ENCODE measurements around the gene AKR1E2.

AKR1E2 gene

DNA sequence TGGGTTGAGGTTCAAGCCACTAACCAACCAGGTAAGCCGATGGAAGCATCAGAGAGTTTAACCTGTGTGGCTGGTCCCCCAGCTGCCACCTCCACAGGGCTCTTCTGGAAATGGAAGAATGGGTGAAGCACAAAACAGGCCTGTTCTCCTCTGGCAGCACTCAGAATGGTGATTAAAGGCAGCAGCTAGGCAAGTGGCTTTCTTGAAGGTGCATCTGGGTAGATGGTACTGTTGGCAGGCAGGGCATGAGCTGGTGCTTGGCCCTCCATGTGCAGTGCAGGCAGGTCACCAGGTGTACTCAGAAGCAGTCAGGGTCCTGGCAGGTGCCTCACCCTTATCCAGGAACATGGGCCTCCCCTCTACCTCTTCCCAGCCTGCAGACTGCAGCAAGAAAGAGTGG is 11.5 kb downstream of the AKR1E2 start:
- Histone ChIP-seq H2AFZ (ENCODE audit: low read depth, low read length) (no peak overlapping the region), H3K4me3 (ENCODE audit: low read length) (no peak overlapping the region), H3K4me1 (ENCODE audit: insufficient read depth, low read length) (no peaks in the 10 kb centered on the region), H3K9me3 (ENCODE audit: low read length) (no peaks in the 10 kb centered on the region), H3K36me3 (ENCODE audit: insufficient read depth, low read length) (no peaks in the 10 kb centered on the region), H3K27me3 (ENCODE audit: insufficient read depth, low read length) (peaks cover 3% of the 10 kb centered on the region)

DNA sequence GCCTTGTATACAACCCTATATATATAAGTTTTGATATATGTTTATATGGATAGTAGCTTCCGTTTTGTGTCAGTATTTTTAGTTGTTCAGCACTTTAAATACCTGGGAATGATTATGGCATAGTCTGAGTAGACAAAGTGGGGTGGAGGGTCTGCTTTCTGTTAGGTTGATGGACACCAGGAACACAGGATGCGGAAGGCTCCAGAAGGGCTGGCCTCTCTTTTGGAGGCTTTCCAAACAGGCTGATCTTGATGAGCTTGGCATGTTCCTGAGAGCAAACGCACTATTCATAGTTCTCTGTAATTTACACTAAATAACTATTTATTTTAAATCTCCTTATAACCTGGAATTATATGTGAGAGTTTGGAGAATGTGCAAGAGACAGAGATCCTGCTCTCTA is 12.7 kb downstream of the AKR1E2 start:
- Histone ChIP-seq H3K4me3 (ENCODE audit: low read length) (no peak overlapping the region), H3K36me3 (ENCODE audit: insufficient read depth, low read length) (no peaks in the 10 kb centered on the region), H3K4me1 (ENCODE audit: insufficient read depth, low read length) (no peaks in the 10 kb centered on the region), H3K27me3 (ENCODE audit: insufficient read depth, low read length) (peaks cover 3% of the 10 kb centered on the region), H2AFZ (ENCODE audit: low read depth, low read length) (no peak overlapping the region), H3K9me3 (ENCODE audit: low read length) (no peaks in the 10 kb centered on the region)

DNA sequence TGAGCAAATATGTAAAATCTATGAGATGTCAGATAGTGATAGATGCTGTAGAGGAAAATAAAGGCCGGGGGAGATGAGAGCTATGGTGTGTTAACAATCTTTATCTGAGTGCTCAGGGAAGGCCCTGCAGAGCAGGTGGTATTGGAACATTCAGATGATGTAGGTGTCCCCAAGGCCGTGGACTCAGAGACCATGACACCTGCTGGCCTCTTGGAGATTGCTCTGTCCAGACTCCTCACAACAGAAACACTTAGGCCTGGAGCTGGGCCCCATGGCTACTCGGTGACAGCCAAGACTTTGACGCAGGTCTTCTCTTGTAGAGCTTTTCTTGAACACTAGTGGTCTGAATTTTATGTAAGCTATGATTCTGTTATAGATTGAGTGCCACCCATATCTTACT is 13.3 kb downstream of the AKR1E2 start:
- Histone ChIP-seq H3K4me1 (ENCODE audit: insufficient read depth, low read length) (no peaks in the 10 kb centered on the region), H2AFZ (ENCODE audit: low read depth, low read length) (no peak overlapping the region), H3K36me3 (ENCODE audit: insufficient read depth, low read length) (no peaks in the 10 kb centered on the region), H3K9me3 (ENCODE audit: low read length) (no peaks in the 10 kb centered on the region), H3K27me3 (ENCODE audit: insufficient read depth, low read length) (peaks cover 3% of the 10 kb centered on the region), H3K4me3 (ENCODE audit: low read length) (no peak overlapping the region)

DNA sequence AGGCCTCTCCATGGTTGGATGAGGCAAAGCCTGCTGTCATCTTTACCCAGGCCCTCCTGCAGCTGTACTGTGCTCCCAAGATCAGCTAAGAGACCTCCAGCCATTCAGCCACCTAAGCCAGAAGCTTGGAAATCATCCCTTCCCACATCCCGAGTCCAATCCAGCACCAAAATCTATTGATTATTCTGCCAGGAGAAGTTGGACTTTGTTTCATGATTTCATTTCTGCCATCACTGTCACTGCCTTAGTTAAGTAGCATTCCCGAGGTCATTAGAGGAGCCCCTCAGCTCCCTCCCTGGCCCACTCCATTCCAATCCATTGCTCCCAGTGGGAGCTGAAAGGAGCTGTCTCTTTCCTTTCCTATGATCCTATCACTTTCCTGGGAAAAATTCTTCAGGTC is 14.1 kb downstream of the AKR1E2 start:
- Histone ChIP-seq H3K4me3 (ENCODE audit: low read length) (no peak overlapping the region), H2AFZ (ENCODE audit: low read depth, low read length) (no peak overlapping the region), H3K27me3 (ENCODE audit: insufficient read depth, low read length) (peaks cover 3% of the 10 kb centered on the region), H3K36me3 (ENCODE audit: insufficient read depth, low read length) (no peaks in the 10 kb centered on the region), H3K4me1 (ENCODE audit: insufficient read depth, low read length) (no peaks in the 10 kb centered on the region), H3K9me3 (ENCODE audit: low read length) (no peaks in the 10 kb centered on the region)

DNA sequence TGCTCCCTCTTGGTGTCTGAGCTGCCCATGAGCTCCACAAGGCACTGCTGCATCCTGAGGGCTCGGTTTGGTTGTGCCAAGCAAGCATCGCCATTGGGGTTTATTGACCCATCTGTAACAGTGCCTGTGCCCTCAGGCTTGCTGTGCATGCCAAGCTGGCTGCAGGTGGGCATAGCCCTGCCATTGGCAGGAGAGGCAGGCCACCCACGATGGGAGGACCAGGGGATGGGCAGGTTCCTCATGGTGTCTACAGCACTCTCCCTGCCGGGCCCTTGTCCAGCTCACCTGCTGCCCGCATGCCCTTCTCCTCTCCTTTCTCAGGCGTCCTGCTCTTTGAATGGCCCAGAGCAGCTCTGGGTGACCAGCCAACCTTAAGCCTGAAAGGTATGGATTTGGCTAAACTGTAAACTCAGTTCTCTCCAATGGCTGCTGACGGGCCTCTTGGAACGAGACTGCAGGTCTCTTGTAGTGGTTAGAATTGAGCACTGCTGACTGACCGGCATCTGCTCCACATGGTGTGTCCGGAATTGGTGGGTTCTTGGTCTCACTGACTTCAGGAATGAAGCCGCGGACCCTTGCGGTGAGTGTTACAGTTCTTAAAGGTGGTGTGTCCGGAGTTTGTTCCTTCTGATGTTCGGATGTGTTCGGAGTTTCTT is 17.6 kb downstream of the AKR1E2 start:
- Histone ChIP-seq H2AFZ (ENCODE audit: low read depth, low read length) (no peak overlapping the region), H3K27me3 (ENCODE audit: insufficient read depth, low read length) (peaks cover 3% of the 10 kb centered on the region), H3K4me3 (ENCODE audit: low read length) (no peak overlapping the region), H3K4me1 (ENCODE audit: insufficient read depth, low read length) (no peaks in the 10 kb centered on the region), H3K36me3 (ENCODE audit: insufficient read depth, low read length) (no peaks in the 10 kb centered on the region), H3K9me3 (ENCODE audit: low read length) (no peaks in the 10 kb centered on the region)

DNA sequence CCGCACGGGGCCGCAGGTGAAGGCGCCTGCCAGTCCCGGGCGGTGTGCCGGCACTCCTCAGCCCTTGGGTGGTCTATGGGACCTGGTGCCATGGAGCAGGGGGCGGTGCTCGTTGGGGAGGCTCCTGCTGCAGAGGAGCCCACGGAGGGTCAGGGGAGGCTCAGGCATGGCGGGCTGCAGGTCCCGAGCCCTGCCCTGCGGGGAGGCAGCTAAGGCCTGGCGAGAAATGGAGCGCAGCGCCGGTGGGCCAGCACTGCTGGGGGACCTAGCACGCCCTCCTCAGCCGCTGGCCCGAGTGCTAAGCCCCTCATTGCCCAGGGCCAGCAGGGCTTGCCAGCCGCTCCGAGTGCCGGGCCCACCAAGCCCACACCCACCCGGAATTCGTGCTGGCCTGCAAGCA is 18.9 kb downstream of the AKR1E2 start:
- peaks cover 3% of the 10 kb centered on the region for H3K4me1 ChIP-seq (ENCODE audit: insufficient read depth, low read length)
- H3K4me3 ChIP-seq (ENCODE audit: low read length), result no peak overlapping the region
- H3K36me3 ChIP-seq (ENCODE audit: insufficient read depth, low read length), result no peaks in the 10 kb centered on the region
- H2AFZ ChIP-seq (ENCODE audit: low read depth, low read length), result no peak overlapping the region
- no peaks in the 10 kb centered on the region for H3K9me3 ChIP-seq (ENCODE audit: low read length)
- no peaks in the 10 kb centered on the region for H3K27me3 ChIP-seq (ENCODE audit: insufficient read depth, low read length)

DNA sequence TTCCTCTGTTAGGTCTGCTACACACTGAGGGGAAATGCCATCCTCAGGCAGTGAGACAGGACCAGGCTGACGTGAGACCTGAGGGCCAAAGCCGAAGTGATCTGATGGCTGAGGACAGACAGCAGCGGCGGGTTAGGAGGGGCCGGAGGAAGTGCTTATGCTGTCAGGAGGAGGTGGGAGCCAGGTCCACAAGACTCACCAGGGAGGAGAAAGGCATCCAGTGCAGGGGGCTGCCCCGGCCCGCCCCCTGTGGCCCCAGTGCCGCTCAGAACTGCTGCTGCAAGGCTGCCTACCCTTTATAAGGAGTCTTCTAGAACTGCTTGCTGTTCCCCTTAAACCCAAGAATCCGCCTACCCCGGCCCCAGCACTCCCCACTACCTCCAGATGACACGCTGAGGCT is 19.8 kb downstream of the AKR1E2 start:
- no peak overlapping the region for H2AFZ ChIP-seq (ENCODE audit: low read depth, low read length)
- no peaks in the 10 kb centered on the region for H3K9me3 ChIP-seq (ENCODE audit: low read length)
- no peaks in the 10 kb centered on the region for H3K27me3 ChIP-seq (ENCODE audit: insufficient read depth, low read length)
- peaks cover 6% of the 10 kb centered on the region for H3K4me1 ChIP-seq (ENCODE audit: insufficient read depth, low read length)
- no peak overlapping the region for H3K4me3 ChIP-seq (ENCODE audit: low read length)
- no peaks in the 10 kb centered on the region for H3K36me3 ChIP-seq (ENCODE audit: insufficient read depth, low read length)

DNA sequence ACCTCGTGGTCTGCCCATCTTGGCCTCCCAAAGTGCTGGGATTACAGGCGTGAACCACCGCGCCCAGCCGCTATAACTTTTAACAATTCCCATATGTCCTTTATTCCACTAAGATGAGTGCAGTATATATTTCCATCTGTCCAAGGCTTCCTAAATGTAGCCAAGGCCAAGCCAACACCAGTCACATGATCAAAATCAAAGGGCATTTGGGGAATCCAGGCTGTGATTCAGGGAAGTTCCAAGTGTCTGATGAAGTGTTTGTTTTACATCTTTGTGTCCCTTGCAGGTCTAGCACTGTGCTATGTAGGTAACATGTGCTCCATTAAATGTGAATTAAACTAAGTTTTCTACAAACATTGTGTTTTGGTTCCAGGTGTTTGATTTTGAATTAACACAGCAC is 20.8 kb downstream of the AKR1E2 start:
- no peaks in the 10 kb centered on the region for H3K9me3 ChIP-seq (ENCODE audit: low read length)
- H3K4me1 ChIP-seq (ENCODE audit: insufficient read depth, low read length), result peaks cover 6% of the 10 kb centered on the region
- no peak overlapping the region for H3K4me3 ChIP-seq (ENCODE audit: low read length)
- H3K36me3 ChIP-seq (ENCODE audit: insufficient read depth, low read length), result no peaks in the 10 kb centered on the region
- no peaks in the 10 kb centered on the region for H3K27me3 ChIP-seq (ENCODE audit: insufficient read depth, low read length)
- H2AFZ ChIP-seq (ENCODE audit: low read depth, low read length), result no peak overlapping the region

DNA sequence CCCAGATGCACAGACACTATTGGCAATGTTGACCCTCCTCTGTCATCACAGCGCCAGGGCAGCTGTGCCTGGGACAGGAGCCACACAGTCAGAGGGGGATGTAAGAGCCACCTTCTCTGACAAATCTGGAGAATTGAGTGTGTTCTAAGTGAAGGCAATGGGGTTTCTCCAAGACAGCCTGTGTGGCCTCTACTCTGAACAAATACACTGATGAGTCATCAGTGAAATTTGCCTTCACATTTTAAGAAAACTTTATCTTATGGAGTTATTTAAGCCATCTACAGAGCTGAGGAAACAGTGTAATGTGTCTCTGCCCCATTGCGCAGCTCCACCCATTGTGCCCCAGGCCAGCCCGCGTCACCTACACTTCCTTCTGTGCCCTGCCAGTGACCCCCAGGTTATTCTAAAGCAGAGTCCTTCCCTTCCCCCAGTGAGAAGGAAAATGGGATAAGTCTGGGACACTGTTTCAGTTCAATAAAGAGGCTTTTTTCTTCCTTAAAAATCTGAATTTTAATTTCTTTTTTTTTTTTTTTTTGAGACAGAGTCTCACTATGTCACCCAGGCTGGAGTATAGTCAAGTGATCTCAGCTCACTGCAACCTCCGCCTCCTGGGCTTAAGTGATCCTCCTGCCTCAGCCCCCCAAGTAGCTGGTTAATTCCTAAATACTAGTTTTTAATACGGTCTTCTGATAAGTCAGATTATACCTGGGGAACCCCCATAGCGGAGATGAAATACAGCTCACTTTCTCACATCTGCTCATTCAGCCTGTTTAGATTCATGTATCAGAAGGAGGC is 21.8 kb downstream of the AKR1E2 start:
- H3K36me3 ChIP-seq (ENCODE audit: insufficient read depth, low read length), result no peaks in the 10 kb centered on the region
- H3K27me3 ChIP-seq (ENCODE audit: insufficient read depth, low read length), result no peaks in the 10 kb centered on the region
- H3K4me3 ChIP-seq (ENCODE audit: low read length), result no peak overlapping the region
- peaks cover 6% of the 10 kb centered on the region for H3K4me1 ChIP-seq (ENCODE audit: insufficient read depth, low read length)
- no peak overlapping the region for H2AFZ ChIP-seq (ENCODE audit: low read depth, low read length)
- no peaks in the 10 kb centered on the region for H3K9me3 ChIP-seq (ENCODE audit: low read length)

DNA sequence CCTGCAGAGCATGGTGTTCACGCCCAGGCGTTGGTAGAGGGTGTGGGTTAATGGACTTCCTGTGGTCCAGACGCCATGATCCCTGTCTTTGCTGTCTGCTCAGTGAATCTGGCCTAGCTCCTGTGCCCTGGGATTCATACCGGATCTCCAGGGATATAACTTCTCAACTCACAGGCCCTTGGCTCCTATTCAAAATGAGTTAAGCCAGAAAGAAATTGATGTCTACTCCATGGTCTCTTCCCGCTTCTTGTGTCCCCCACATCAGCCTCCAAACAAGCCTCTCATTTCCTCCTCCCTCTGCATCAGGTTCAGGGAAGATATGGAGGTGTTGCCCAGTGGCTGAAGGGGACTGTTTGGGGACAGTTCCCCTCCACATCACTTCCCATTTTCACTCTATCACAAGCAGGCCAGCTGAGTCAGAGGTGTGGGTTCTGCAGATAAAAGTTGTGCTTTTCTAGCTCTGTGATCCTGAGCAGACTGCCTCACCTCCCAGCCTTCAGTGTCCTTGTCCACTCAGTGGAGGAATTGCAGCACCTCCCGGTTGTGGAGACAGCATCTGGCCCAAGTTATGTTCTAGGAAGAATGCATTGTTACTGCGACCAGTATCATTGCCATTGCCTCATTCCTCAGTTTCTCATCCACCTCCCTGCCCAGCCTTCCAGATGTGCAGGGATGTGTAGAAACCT is 22.5 kb downstream of the AKR1E2 start:
- no peak overlapping the region for H2AFZ ChIP-seq (ENCODE audit: low read depth, low read length)
- H3K4me3 ChIP-seq (ENCODE audit: low read length), result no peak overlapping the region
- no peaks in the 10 kb centered on the region for H3K27me3 ChIP-seq (ENCODE audit: insufficient read depth, low read length)
- H3K36me3 ChIP-seq (ENCODE audit: insufficient read depth, low read length), result no peaks in the 10 kb centered on the region
- peaks cover 6% of the 10 kb centered on the region for H3K4me1 ChIP-seq (ENCODE audit: insufficient read depth, low read length)
- no peaks in the 10 kb centered on the region for H3K9me3 ChIP-seq (ENCODE audit: low read length)

DNA sequence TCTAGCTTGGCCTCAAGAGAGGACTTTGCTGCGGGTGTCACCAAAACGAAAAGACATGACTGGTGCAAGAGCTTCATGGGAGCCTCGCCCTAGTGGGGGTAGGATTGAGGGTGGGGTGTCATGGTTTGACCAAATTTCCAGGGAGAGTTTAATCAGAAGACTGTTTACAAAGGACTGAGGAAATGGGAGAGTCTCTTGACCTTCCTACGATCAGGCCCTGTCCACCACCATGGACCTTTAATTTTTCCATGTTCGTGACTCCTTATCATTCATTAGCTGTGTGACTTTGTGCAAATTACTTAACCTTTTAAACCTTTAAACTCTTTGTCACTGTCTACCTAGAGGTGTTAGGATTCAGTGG is 23.0 kb downstream of the AKR1E2 start:
- Histone ChIP-seq H2AFZ (ENCODE audit: low read depth, low read length) (no peak overlapping the region), H3K27me3 (ENCODE audit: insufficient read depth, low read length) (no peaks in the 10 kb centered on the region), H3K4me1 (ENCODE audit: insufficient read depth, low read length) (peaks cover 6% of the 10 kb centered on the region), H3K4me3 (ENCODE audit: low read length) (no peak overlapping the region), H3K36me3 (ENCODE audit: insufficient read depth, low read length) (no peaks in the 10 kb centered on the region), H3K9me3 (ENCODE audit: low read length) (no peaks in the 10 kb centered on the region)

DNA sequence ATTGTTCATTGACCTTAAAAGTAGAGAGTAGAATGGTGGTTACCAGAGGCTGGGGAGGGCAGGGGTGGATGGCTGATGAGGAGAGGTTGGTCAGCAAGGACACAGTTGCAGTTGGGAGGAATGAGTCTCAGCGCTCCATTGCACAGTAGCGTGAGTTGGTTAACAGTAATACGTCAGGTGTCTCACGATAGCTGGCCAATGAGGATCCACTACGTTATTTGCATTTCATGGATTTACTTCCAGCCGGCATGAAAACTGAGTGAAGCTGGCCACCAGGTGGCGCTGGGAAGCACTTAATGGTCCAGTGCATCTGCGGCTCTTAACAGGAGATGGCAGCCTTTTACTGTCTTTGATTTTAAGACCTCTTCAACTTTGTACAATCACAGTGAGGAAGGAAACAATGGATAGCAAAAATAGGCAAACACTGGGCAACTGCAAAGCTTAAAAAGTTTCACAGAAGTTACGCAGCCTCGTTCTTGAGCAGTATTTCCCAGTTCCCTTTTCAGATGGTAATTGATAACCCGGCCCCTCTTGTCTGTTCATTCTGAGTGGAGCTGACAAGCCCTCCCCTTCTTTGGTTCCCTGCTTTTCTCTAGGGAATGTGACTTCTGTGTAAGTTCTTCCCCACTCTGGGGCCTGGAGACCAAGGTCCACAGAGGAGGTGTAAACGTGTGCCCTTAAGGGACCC is 23.7 kb downstream of the AKR1E2 start:
- Histone ChIP-seq H3K27me3 (ENCODE audit: insufficient read depth, low read length) (no peaks in the 10 kb centered on the region), H3K4me1 (ENCODE audit: insufficient read depth, low read length) (peaks cover 6% of the 10 kb centered on the region), H2AFZ (ENCODE audit: low read depth, low read length) (no peak overlapping the region), H3K9me3 (ENCODE audit: low read length) (no peaks in the 10 kb centered on the region), H3K4me3 (ENCODE audit: low read length) (no peak overlapping the region), H3K36me3 (ENCODE audit: insufficient read depth, low read length) (no peaks in the 10 kb centered on the region)

DNA sequence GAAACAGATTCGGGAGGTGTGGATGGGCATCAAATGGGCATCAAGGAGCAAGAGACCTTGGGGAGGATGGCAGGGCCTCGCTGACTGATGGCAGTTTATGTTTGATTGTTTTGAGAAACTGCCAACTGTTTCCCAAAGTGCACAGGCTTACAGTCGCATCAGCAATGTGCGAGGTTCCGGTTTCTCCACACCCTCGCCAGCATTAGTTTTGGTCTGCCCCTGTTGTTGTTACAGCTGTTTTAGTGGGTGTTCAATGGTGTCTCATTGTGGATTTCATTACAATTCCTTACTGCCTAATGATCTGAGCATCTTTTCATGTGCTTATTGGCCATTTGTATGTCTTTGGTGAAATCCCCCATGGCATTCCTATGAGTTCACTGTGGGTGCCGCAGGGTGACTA is 24.4 kb downstream of the AKR1E2 start:
- H3K36me3 ChIP-seq (ENCODE audit: insufficient read depth, low read length), result no peaks in the 10 kb centered on the region
- H3K4me1 ChIP-seq (ENCODE audit: insufficient read depth, low read length), result peaks cover 6% of the 10 kb centered on the region
- H2AFZ ChIP-seq (ENCODE audit: low read depth, low read length), result no peak overlapping the region
- H3K9me3 ChIP-seq (ENCODE audit: low read length), result no peaks in the 10 kb centered on the region
- no peak overlapping the region for H3K4me3 ChIP-seq (ENCODE audit: low read length)
- no peaks in the 10 kb centered on the region for H3K27me3 ChIP-seq (ENCODE audit: insufficient read depth, low read length)
